HCT116 (cell line): ENCODE measurements around the gene PON3. TPM values are rescaled to one million over a fixed set of nuclear protein-coding genes. Genes with fewer than 3 reads are reported as not detected.

ENCODE experiments used
- ATAC-seq: fragments of 200-7000 bp; cut with Tn5 transposase; 2 replicates; pipeline ENCODE4 v1.9.1; 2020; ENCODE audit warnings: mild to moderate bottlenecking, moderate library complexity
- BruUV-seq: library from RNA; stranded (reverse); fragments of 400-500 nt; replicated peaks from 2 replicates; lab custom pipeline; 2021; lab: Mats Ljungman, UMichigan
- CTCF ChIA-PET: fragments of 300-600 bp; sonication (Branson Sonifier 250); formaldehyde crosslinking; loops from one replicate; lab custom pipeline; 2021; ENCODE audit warnings: antibody characterized with exemption; lab: Charles Lee
- POLR2A ChIA-PET: fragments of 300-600, 350-600 bp; sonication (Branson Sonifier 250); formaldehyde crosslinking; loops from one replicate; lab custom pipeline; 2021; ENCODE audit warnings: antibody characterized with exemption; lab: Charles Lee
- RAD21 ChIA-PET, 2 experiments: fragments of 300-600 bp; sonication (Branson Sonifier 250); formaldehyde crosslinking; loops; one replicate each; lab custom pipeline; 2023; ENCODE audit warnings: low total read pairs in 2 of 2; ENCODE audit not compliant: uncharacterized antibody in 2 of 2, unreplicated experiment in 2 of 2, low non-redundant PET in 1 of 2; lab: Charles Lee
- DNase-seq: peaks from one replicate; pipeline ENCODE4 v3.0.0-alpha.2; 2010; ENCODE audit warnings: low read depth, low spot score
- H2AFZ ChIP-seq: fragments of 200-600 bp; shearing (Covaris generic), sonication (generic); 2 replicates; pipeline ENCODE4 v1.6.1; 2017; ENCODE audit warnings: low read depth, mixed run types, mixed read lengths, antibody characterized with exemption, low read length; ENCODE audit not compliant: poor library complexity, severe bottlenecking
- H3K27ac ChIP-seq: 2 replicates; pipeline ENCODE4 v1.5.1; 2012; ENCODE audit warnings: low read depth, low read length
- H3K27me3 ChIP-seq: fragments of 200-600 bp; sonication (generic); 2 replicates; pipeline ENCODE4 v1.6.1; 2016; ENCODE audit warnings: mixed run types, low read length, mixed read lengths; ENCODE audit not compliant: insufficient read depth
- H3K36me3 ChIP-seq, 2 experiments: fragments of 200-500 bp in 1 of 2; fragments of 200-600 bp in 1 of 2; sonication (Bioruptor generic) in 1 of 2; sonication (generic) in 1 of 2; 2 replicates each; pipeline versions ENCODE4 v1.5.1 to v1.6.1; 2014 to 2016; ENCODE audit warnings: low read length in 2 of 2, inconsistent platforms in 1 of 2, mixed read lengths in 1 of 2, mixed run types in 1 of 2; ENCODE audit not compliant: insufficient read depth in 2 of 2, control insufficient read depth in 1 of 2
- H3K4me1 ChIP-seq, 2 experiments: fragments of 200-600 bp in 1 of 2; sonication (generic) in 1 of 2; 2 replicates each; pipeline versions ENCODE4 v1.5.1 to v1.6.1; 2012 to 2017; ENCODE audit warnings: low read length in 2 of 2, inconsistent platforms in 1 of 2, mild to moderate bottlenecking in 1 of 2, mixed read lengths in 1 of 2, mixed run types in 1 of 2, moderate library complexity in 1 of 2; ENCODE audit not compliant: insufficient read depth in 2 of 2, control insufficient read depth in 1 of 2
- H3K4me2 ChIP-seq: fragments of 200-600 bp; sonication (generic); 2 replicates; pipeline ENCODE4 v1.6.1; 2017; ENCODE audit warnings: mixed run types, low read length, mixed read lengths
- H3K4me3 ChIP-seq, 2 experiments: fragments of 200-600 bp in 1 of 2; sonication (generic) in 1 of 2; replicated peaks in 1 of 2; 2 replicates each; pipeline ENCODE4 v1.5.1; 2011 to 2016; ENCODE audit warnings: low read length in 2 of 2, control low read depth in 1 of 2, low read depth in 1 of 2, mild to moderate bottlenecking in 1 of 2, mixed read lengths in 1 of 2, mixed run types in 1 of 2
- H3K79me2 ChIP-seq: fragments of 200-600 bp; sonication (generic); 2 replicates; pipeline ENCODE4 v1.6.1; 2017; ENCODE audit warnings: mild to moderate bottlenecking, mixed run types, low read length, moderate library complexity, mixed read lengths; ENCODE audit not compliant: insufficient read depth
- H3K9ac ChIP-seq: fragments of 200-600 bp; sonication (generic); 2 replicates; pipeline ENCODE4 v1.6.1; 2016; ENCODE audit warnings: low read length, mixed read lengths
- H3K9me2 ChIP-seq: fragments of 200-600 bp; sonication (generic), shearing (Covaris generic); 2 replicates; pipeline ENCODE4 v1.6.1; 2017; ENCODE audit warnings: mixed run types, mild to moderate bottlenecking, moderate library complexity; ENCODE audit not compliant: insufficient read depth
- H3K9me3 ChIP-seq, 2 experiments: fragments of 200-500 bp in 1 of 2; fragments of 200-600 bp in 1 of 2; sonication (Bioruptor generic) in 1 of 2; sonication (generic) in 1 of 2; 2 replicates each; pipeline ENCODE4 v1.6.1; 2014 to 2017; ENCODE audit warnings: low read length in 2 of 2, mixed read lengths in 2 of 2, inconsistent platforms in 1 of 2, low read depth in 1 of 2, mild to moderate bottlenecking in 1 of 2, mixed run types in 1 of 2, moderate library complexity in 1 of 2; ENCODE audit not compliant: control insufficient read depth in 1 of 2, insufficient read depth in 1 of 2
- H4K20me1 ChIP-seq: fragments of 200-600 bp; sonication (generic), shearing (Covaris generic); 2 replicates; pipeline ENCODE4 v1.6.1; 2017; ENCODE audit warnings: mixed run types, mild to moderate bottlenecking, moderate library complexity; ENCODE audit not compliant: insufficient read depth
- FOSL1 ChIP-seq: IDR thresholded peaks from 2 replicates; pipeline ENCODE4 v1.6.1; 2012; ENCODE audit warnings: low read depth
- POLR2A ChIP-seq: IDR thresholded peaks from 2 replicates; pipeline ENCODE4 v1.7.0; 2011; ENCODE audit warnings: borderline replicate concordance; ENCODE audit not compliant: insufficient read depth, insufficient read length; ENCODE audit errors: extremely low read depth
- RAD21 ChIP-seq: IDR thresholded peaks from 2 replicates; pipeline ENCODE4 v1.6.1; 2012; ENCODE audit warnings: low read depth, mild to moderate bottlenecking
- SP1 ChIP-seq: IDR thresholded peaks from 2 replicates; pipeline ENCODE4 v1.6.1; 2012; ENCODE audit warnings: low read depth
- TCF7L2 ChIP-seq: IDR thresholded peaks from 2 replicates; pipeline ENCODE4 v1.7.0; 2011; ENCODE audit warnings: borderline replicate concordance, inconsistent platforms; ENCODE audit not compliant: insufficient read depth, insufficient read length; ENCODE audit errors: extremely low read depth
- YY1 ChIP-seq: IDR thresholded peaks from 2 replicates; pipeline ENCODE4 v1.6.1; 2011; ENCODE audit warnings: low read length, low read depth, moderate library complexity, mild to moderate bottlenecking; ENCODE audit not compliant: insufficient replicate concordance; ENCODE audit errors: extremely low read depth
- ZFX ChIP-seq: fragments of 450-650 bp; IDR thresholded peaks from 2 replicates; pipeline ENCODE4 v1.6.1; 2017
- intact Hi-C: fragments of 100-400 bp; cut with micrococcal nuclease; formaldehyde crosslinking; loops from 2 replicates; pipeline ENCODE4 v1.10.0; 2022
- total RNA-seq: library from RNA; stranded (reverse); gene quantifications from one replicate; pipeline ENCODE4 v1.2.1, GENCODE V29; 2021; ENCODE audit not compliant: unreplicated experiment
- TF ChIP-seq, protein P1 (sequence below): IDR thresholded peaks from 2 replicates; pipeline ENCODE4 v1.6.1; 2012; ENCODE audit warnings: low read depth
- TF ChIP-seq, protein P2 (sequence below), 3 experiments: fragments of 200-600 bp in 1 of 3; sonication (generic) in 1 of 3; IDR thresholded peaks in 2 of 3; conservative IDR thresholded peaks in 1 of 3; 2 replicates each; pipeline ENCODE4 v1.5.1; 2012 to 2017; ENCODE audit warnings: low read depth in 2 of 3, low read length in 2 of 3, antibody characterized with exemption in 1 of 3, borderline replicate concordance in 1 of 3, control low read depth in 1 of 3, mild to moderate bottlenecking in 1 of 3, mixed read lengths in 1 of 3, mixed run types in 1 of 3, moderate library complexity in 1 of 3; ENCODE audit not compliant: insufficient read depth in 1 of 3

The PON3 gene
- total RNA-seq, 1 experiment from 2014 or later = 2.6 TPM

DNA sequence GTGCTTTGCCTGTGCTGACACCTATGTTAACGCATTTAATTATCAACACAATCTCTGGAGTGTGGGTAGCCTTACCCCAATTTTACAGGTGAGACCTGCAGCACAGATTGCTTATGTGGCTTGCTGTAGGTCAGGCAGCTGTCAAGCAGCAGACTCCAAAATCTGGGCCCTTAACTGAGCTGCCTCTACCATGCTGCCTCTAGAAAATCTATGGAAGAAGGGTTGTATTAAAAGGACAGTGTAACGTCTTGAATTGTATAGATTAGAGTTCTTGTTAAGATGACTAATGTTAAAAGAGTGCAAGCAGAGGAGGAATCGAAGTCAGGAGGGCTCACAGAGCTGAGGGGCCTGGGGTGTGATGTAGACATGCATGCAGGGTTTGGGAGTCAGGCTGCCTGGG, 1.2 kb upstream of the PON3 start:
- no peak overlapping the region for H3K4me3 ChIP-seq
- POLR2A ChIA-PET = no interaction called here
- no peak overlapping the region for H2AFZ ChIP-seq
- DNase-seq (no peak), ATAC-seq (no peak)
- TF ChIP-seq POLR2A (no peak), YY1 (no peak), TCF7L2 (no peak), RAD21 (no peak)
- TF ChIP-seq, all 23 proteins: peak for 0
- H4K20me1 ChIP-seq = no peaks in the 10 kb centered on the region
- H3K36me3 ChIP-seq = no peaks in the 10 kb centered on the region
- no peak overlapping the region for H3K27ac ChIP-seq
- no peaks in the 10 kb centered on the region for H3K79me2 ChIP-seq
- no peaks in the 10 kb centered on the region for H3K9me2 ChIP-seq
- H3K27me3 ChIP-seq = no peaks in the 10 kb centered on the region
- intact Hi-C loops = no loop called here
- peaks cover 0 to 13% of the 10 kb centered on the region in 2 experiments; a peak in 1 of 4 replicates for H3K4me1 ChIP-seq
- H3K9me3 ChIP-seq = no peaks in the 10 kb centered on the region
- RAD21 ChIA-PET = no interaction called here
- no TSS peak for BruUV-seq
- CTCF ChIA-PET = no interaction called here
- H3K9ac ChIP-seq = no peak overlapping the region
- peak overlapping the region; percentile 73 for H3K4me2 ChIP-seq

DNA sequence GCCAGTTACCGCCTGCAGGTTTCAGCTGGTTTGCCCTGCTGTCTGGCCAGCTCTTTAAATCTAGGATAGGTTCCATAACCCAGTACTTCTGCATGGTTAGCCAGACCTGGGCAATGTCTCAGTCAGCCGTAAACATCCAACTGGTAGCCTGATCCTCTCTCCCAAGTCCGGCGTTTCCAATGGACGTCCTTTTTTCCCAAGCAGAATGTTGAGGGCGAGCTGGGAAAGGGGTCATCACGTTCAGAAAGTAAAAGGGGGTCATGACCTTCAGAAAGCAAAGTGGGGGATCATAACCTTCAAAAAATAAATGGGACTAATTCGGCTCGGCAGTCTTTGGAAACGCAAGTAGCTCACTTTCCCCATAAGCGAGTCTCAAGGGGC, 430 bp downstream of the PON3 start:
- BruUV-seq = TSS peak; percentile 47
- peaks cover 0 to 13% of the 10 kb centered on the region in 2 experiments; a peak in 1 of 4 replicates for H3K4me1 ChIP-seq
- H3K9me3 ChIP-seq = no peaks in the 10 kb centered on the region
- intact Hi-C loops = no loop called here
- DNase-seq (no peak), ATAC-seq (peak; percentile 19; the same call in 1 of the 2 replicates)
- TF ChIP-seq ZFX = no peak
- TF ChIP-seq, protein P1, sequence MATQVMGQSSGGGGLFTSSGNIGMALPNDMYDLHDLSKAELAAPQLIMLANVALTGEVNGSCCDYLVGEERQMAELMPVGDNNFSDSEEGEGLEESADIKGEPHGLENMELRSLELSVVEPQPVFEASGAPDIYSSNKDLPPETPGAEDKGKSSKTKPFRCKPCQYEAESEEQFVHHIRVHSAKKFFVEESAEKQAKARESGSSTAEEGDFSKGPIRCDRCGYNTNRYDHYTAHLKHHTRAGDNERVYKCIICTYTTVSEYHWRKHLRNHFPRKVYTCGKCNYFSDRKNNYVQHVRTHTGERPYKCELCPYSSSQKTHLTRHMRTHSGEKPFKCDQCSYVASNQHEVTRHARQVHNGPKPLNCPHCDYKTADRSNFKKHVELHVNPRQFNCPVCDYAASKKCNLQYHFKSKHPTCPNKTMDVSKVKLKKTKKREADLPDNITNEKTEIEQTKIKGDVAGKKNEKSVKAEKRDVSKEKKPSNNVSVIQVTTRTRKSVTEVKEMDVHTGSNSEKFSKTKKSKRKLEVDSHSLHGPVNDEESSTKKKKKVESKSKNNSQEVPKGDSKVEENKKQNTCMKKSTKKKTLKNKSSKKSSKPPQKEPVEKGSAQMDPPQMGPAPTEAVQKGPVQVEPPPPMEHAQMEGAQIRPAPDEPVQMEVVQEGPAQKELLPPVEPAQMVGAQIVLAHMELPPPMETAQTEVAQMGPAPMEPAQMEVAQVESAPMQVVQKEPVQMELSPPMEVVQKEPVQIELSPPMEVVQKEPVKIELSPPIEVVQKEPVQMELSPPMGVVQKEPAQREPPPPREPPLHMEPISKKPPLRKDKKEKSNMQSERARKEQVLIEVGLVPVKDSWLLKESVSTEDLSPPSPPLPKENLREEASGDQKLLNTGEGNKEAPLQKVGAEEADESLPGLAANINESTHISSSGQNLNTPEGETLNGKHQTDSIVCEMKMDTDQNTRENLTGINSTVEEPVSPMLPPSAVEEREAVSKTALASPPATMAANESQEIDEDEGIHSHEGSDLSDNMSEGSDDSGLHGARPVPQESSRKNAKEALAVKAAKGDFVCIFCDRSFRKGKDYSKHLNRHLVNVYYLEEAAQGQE = no peak
- no peak for TF ChIP-seq POLR2A
- TF ChIP-seq SP1 = no peak
- TF ChIP-seq, protein P2, sequence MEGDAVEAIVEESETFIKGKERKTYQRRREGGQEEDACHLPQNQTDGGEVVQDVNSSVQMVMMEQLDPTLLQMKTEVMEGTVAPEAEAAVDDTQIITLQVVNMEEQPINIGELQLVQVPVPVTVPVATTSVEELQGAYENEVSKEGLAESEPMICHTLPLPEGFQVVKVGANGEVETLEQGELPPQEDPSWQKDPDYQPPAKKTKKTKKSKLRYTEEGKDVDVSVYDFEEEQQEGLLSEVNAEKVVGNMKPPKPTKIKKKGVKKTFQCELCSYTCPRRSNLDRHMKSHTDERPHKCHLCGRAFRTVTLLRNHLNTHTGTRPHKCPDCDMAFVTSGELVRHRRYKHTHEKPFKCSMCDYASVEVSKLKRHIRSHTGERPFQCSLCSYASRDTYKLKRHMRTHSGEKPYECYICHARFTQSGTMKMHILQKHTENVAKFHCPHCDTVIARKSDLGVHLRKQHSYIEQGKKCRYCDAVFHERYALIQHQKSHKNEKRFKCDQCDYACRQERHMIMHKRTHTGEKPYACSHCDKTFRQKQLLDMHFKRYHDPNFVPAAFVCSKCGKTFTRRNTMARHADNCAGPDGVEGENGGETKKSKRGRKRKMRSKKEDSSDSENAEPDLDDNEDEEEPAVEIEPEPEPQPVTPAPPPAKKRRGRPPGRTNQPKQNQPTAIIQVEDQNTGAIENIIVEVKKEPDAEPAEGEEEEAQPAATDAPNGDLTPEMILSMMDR (IDR thresholded peaks at IDR 0.05 in 2 of 3, conservative IDR thresholded peaks at IDR 0.05 in 1 of 3; ENCODE audit: borderline replicate concordance in 1 of 3, insufficient read depth in 1 of 3, low read depth in 2 of 3, low read length in 2 of 3) = no peak
- TF ChIP-seq FOSL1 = no peak
- H3K36me3 ChIP-seq = no peaks in the 10 kb centered on the region
- H3K9me2 ChIP-seq = no peaks in the 10 kb centered on the region
- no peaks in the 10 kb centered on the region for H4K20me1 ChIP-seq
- no peaks in the 10 kb centered on the region for H3K79me2 ChIP-seq
- H3K4me3 ChIP-seq = peak overlapping the region; percentile 46 to 60
- ChIA-PET RAD21 (no interaction called here), POLR2A (no interaction called here), CTCF (interaction anchor here (0.7 to 1.4 kb wide), 8 partner anchors 11 to 946 kb away, joined by 3 to 4 read pairs (median 3); no protein-coding TSS in a partner anchor)
- peak overlapping the region; percentile 73 for H3K4me2 ChIP-seq
- H3K9ac ChIP-seq = peak overlapping the region; percentile 57
- peak overlapping the region; percentile 31; the same call in 1 of the 2 replicates for H3K27ac ChIP-seq
- peak overlapping the region; percentile 77 for H2AFZ ChIP-seq
- no peaks in the 10 kb centered on the region for H3K27me3 ChIP-seq
